Endothelial cell of umbilical vein (primary cell): ENCODE results near the gene DHRS7B.

Experiments used
- FOS ChIP-seq: IDR thresholded peaks from 2 replicates; pipeline ENCODE4 v1.6.1; 2011; ENCODE audit warnings: mild to moderate bottlenecking, low read length, moderate library complexity, borderline replicate concordance; ENCODE audit not compliant: insufficient read depth
- TF ChIP-seq, protein P1 (sequence below), 2 donors: IDR thresholded peaks; 1 replicate in 1 of 2; 2 replicates in 1 of 2; pipeline ENCODE4 v1.5.1; 2011; ENCODE audit warnings: low read length in 2 of 2, mild to moderate bottlenecking in 2 of 2, moderate library complexity in 2 of 2, control low read depth in 1 of 2, inconsistent platforms in 1 of 2, low read depth in 1 of 2; ENCODE audit not compliant: insufficient read depth in 1 of 2; ENCODE audit errors: extremely low read depth in 1 of 2

DNA sequence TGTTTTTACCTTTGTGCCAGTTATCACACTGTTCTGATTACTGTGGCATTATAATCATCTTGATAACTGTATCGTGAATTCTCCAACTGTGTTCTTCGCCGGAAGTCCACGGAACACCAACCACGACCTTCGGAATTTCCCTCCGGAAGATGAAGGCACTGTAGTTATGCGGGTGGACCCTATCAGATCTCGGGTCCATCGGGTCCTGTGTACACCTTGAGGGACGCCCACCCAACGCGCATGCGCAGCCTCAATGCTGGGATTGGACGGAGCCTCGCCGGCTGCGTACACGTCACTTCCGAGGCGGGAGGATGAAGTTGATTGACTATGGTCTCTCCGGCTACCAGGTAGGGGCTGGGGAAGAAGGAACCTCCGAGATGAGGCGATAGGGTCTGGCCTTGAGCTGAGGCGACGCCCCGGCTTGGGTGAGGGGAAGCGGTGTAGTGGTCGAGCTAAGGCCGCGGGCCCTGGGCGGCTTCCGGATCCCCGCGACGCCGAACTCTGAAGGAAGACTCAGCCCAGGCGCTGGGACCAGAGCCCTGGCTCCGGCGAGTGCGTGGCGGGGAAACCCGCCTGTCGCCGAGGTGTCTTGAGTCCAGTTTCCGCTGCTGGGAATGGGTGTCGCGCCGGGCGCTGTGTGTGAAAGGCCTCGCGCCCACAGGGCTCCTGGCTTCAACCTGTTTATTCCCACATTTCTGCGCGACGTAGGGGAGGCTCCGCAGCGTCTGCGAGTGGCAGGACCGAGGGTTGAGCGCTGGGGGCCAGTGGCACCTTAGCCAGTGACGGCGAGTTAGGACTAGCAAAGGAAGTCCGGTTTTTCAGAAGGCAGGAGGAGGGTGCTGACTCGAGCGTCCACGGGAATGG lies at the start of gene DHRS7B:
- TF ChIP-seq, protein P1, sequence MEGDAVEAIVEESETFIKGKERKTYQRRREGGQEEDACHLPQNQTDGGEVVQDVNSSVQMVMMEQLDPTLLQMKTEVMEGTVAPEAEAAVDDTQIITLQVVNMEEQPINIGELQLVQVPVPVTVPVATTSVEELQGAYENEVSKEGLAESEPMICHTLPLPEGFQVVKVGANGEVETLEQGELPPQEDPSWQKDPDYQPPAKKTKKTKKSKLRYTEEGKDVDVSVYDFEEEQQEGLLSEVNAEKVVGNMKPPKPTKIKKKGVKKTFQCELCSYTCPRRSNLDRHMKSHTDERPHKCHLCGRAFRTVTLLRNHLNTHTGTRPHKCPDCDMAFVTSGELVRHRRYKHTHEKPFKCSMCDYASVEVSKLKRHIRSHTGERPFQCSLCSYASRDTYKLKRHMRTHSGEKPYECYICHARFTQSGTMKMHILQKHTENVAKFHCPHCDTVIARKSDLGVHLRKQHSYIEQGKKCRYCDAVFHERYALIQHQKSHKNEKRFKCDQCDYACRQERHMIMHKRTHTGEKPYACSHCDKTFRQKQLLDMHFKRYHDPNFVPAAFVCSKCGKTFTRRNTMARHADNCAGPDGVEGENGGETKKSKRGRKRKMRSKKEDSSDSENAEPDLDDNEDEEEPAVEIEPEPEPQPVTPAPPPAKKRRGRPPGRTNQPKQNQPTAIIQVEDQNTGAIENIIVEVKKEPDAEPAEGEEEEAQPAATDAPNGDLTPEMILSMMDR (IDR thresholded peaks at IDR 0.05; ENCODE audit: extremely low read depth in 1 of 2, insufficient read depth in 1 of 2, low read depth in 1 of 2, low read length in 2 of 2), result no peak
- TF ChIP-seq FOS, result no peak
